K562 (cell line): Measurements from ENCODE around the gene CELF4.

ENCODE experiments used
- CBX5 ChIP-seq: IDR thresholded peaks from 2 replicates; pipeline ENCODE4 v1.6.1; 2014; ENCODE audit warnings: low read depth, borderline replicate concordance
- CTCF ChIP-seq, 3 experiments: IDR thresholded peaks in 2 of 3; conservative IDR thresholded peaks in 1 of 3; 2 replicates each; pipeline ENCODE4 v1.5.1; 2011 to 2012; ENCODE audit warnings: low read length in 3 of 3, mild to moderate bottlenecking in 3 of 3, control low read depth in 2 of 3, improper control_type of control experiment in 1 of 3, inconsistent platforms in 1 of 3, low read depth in 1 of 3, mixed read lengths in 1 of 3, moderate library complexity in 1 of 3; ENCODE audit not compliant: insufficient read depth in 2 of 3
- NFIC ChIP-seq: fragments of 450-650 bp; IDR thresholded peaks from 2 replicates; pipeline ENCODE4 v1.6.1; 2017; ENCODE audit warnings: mild to moderate bottlenecking, inconsistent platforms
- PREB ChIP-seq: sonication (generic); formaldehyde crosslinking; IDR thresholded peaks from 2 replicates; pipeline ENCODE4 v1.8.1; 2023; ENCODE audit warnings: mild to moderate bottlenecking, missing genetic modification reagents
- SMC3 ChIP-seq: conservative IDR thresholded peaks from 2 replicates; pipeline ENCODE4 v1.6.1; 2011; ENCODE audit warnings: low read depth, low read length, improper control_type of control experiment; ENCODE audit not compliant: insufficient read depth
- TGIF2 ChIP-seq: sonication (generic); formaldehyde crosslinking; IDR thresholded peaks from 2 replicates; pipeline ENCODE4 v1.8.1; 2022; ENCODE audit warnings: mild to moderate bottlenecking, missing genetic modification reagents, moderate library complexity
- YY1 ChIP-seq, 3 experiments: IDR thresholded peaks; 2 replicates each; pipeline ENCODE4 v1.6.1; 2011; ENCODE audit warnings: low read length in 2 of 3, mild to moderate bottlenecking in 2 of 3, moderate library complexity in 2 of 3, borderline replicate concordance in 1 of 3, control low read depth in 1 of 3, low read depth in 1 of 3; ENCODE audit not compliant: insufficient read depth in 3 of 3, insufficient replicate concordance in 2 of 3, control insufficient read depth in 1 of 3, insufficient read length in 1 of 3; ENCODE audit errors: extremely low read depth in 1 of 3
- ZNF764 ChIP-seq: fragments of 250-450 bp; sonication (Bioruptor Pico); IDR thresholded peaks from 2 replicates; pipeline ENCODE4 v1.4.0; 2020; ENCODE audit warnings: low read depth, mild to moderate bottlenecking, moderate library complexity
- TF ChIP-seq, protein P1 (sequence below): fragments of 450-650 bp; conservative IDR thresholded peaks from 2 replicates; pipeline ENCODE4 v1.6.1; 2016; ENCODE audit warnings: missing genetic modification characterization, low read depth, mild to moderate bottlenecking, control low read depth, missing compliant biosample characterization

- TF ChIP-seq, protein P1, sequence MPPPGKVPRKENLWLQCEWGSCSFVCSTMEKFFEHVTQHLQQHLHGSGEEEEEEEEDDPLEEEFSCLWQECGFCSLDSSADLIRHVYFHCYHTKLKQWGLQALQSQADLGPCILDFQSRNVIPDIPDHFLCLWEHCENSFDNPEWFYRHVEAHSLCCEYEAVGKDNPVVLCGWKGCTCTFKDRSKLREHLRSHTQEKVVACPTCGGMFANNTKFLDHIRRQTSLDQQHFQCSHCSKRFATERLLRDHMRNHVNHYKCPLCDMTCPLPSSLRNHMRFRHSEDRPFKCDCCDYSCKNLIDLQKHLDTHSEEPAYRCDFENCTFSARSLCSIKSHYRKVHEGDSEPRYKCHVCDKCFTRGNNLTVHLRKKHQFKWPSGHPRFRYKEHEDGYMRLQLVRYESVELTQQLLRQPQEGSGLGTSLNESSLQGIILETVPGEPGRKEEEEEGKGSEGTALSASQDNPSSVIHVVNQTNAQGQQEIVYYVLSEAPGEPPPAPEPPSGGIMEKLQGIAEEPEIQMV (tag) = no peak
- TF ChIP-seq ZNF764 (no peak), PREB (CRISPR knock-in tag) (no peak), CBX5 (no peak), TGIF2 (no peak), CTCF (IDR thresholded peaks at IDR 0.05 in 2 of 3, conservative IDR thresholded peaks at IDR 0.05 in 1 of 3; ENCODE audit: insufficient read depth in 2 of 3, low read depth in 1 of 3, low read length in 3 of 3) (no peak), YY1 (IDR thresholded peaks at IDR 0.05; ENCODE audit: borderline replicate concordance in 1 of 3, control insufficient read depth in 1 of 3, extremely low read depth in 1 of 3, insufficient read depth in 3 of 3, insufficient read length in 1 of 3, insufficient replicate concordance in 2 of 3, low read depth in 1 of 3, low read length in 2 of 3) (no peak), NFIC (no peak), SMC3 (no peak)
Measured at GRCh38 chr18:37482433-37482832, 83.2 kb downstream of the CELF4 start.
